ENCODE data around the gene WWOX.

The WWOX gene

DNA sequence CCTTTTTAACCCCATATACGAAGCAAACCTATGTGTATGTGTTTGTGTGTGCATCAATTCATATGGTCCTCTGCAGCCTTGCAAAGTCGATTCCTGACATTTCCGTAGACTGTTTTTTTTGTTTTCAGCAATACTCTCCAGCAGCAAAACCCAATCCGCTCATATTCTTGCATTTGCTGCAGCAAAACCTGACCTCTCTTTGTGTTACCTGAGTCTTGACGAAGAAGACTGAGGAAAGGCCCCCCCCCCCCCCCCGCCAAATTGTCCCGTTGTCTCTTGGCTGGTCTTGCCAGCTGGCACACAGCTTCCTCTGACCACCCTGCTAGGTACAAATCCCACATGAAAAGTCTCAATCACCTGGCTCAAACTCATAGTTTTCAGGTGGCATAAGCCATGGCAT is 494.7 kb downstream of the WWOX start:
- no peak for TF ChIP-seq EZH2 (IDR thresholded peaks at IDR 0.05; ENCODE audit: borderline replicate concordance, low read depth, low read length, severe bottlenecking)
- TF ChIP-seq, protein P1, sequence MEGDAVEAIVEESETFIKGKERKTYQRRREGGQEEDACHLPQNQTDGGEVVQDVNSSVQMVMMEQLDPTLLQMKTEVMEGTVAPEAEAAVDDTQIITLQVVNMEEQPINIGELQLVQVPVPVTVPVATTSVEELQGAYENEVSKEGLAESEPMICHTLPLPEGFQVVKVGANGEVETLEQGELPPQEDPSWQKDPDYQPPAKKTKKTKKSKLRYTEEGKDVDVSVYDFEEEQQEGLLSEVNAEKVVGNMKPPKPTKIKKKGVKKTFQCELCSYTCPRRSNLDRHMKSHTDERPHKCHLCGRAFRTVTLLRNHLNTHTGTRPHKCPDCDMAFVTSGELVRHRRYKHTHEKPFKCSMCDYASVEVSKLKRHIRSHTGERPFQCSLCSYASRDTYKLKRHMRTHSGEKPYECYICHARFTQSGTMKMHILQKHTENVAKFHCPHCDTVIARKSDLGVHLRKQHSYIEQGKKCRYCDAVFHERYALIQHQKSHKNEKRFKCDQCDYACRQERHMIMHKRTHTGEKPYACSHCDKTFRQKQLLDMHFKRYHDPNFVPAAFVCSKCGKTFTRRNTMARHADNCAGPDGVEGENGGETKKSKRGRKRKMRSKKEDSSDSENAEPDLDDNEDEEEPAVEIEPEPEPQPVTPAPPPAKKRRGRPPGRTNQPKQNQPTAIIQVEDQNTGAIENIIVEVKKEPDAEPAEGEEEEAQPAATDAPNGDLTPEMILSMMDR (IDR thresholded peaks at IDR 0.05; ENCODE audit: borderline replicate concordance, extremely low read depth, low read length, poor library complexity, severe bottlenecking), result no peak
- Histone ChIP-seq H3K4me2 (ENCODE audit: insufficient read depth, low read length) (no peak overlapping the region), H3K79me2 (ENCODE audit: insufficient read depth, low read length) (no peaks in the 10 kb centered on the region), H3K27me3 (ENCODE audit: insufficient read depth, low read length, poor library complexity) (no peaks in the 10 kb centered on the region), H4K20me1 (ENCODE audit: insufficient read depth, low read length) (no peaks in the 10 kb centered on the region), H3K36me3 (ENCODE audit: insufficient read depth, low read length) (no peaks in the 10 kb centered on the region), H3K27ac (ENCODE audit: low read length) (no peak overlapping the region), H3K4me3 (ENCODE audit: low read depth in 1 of 2, low read length in 2 of 2) (no peak overlapping the region), H3K9ac (ENCODE audit: low read depth, low read length) (no peak overlapping the region), H3K4me1 (ENCODE audit: insufficient read depth, low read length) (no peaks in the 10 kb centered on the region), H2AFZ (ENCODE audit: low read depth, low read length) (no peak overlapping the region), H3K9me3 (ENCODE audit: insufficient read depth, low read length, severe bottlenecking) (no peaks in the 10 kb centered on the region)
- DNase-seq (no peak), ATAC-seq (ENCODE audit: insufficient read depth, low read depth) (no peak)

DNA sequence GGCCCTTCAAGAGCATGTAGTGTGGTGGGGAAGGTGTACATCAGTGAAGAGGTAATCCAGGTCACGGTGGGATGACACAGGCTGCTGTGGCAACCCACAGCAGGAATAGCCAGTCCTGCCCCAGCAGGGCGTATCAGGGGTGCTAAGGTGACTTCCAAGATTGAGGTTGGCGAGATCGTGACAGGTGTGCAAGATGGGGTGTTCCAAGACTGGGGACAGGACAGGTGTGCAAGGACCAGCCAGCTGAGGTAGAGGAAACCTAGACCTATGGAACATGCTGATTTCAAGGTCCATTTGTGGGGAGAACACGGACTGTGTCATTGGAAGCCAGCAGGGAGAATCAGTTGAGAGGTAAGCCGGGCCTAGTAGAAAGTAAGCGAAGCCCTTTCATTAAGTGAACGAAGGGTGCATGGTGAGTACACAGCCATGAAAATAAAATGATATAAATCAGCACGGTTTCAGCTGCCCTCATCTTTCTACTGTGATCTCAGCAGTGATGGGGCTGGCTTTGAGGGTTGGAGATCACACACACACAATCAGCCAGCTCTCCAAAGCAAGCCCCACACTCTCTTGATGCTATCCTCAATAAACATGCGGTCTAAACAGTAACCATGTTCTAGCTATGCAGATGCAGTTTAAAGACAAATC is 497.0 kb downstream of the WWOX start:
- no peak overlapping the region for H3K4me2 ChIP-seq (ENCODE audit: insufficient read depth, low read length)
- no peak overlapping the region for H3K9ac ChIP-seq (ENCODE audit: low read depth, low read length)
- DNase-seq (no peak), ATAC-seq (ENCODE audit: insufficient read depth, low read depth) (no peak)
- no peaks in the 10 kb centered on the region for H3K36me3 ChIP-seq (ENCODE audit: insufficient read depth, low read length)
- no peaks in the 10 kb centered on the region for H3K79me2 ChIP-seq (ENCODE audit: insufficient read depth, low read length)
- H3K27me3 ChIP-seq (ENCODE audit: insufficient read depth, low read length, poor library complexity), result no peaks in the 10 kb centered on the region
- H2AFZ ChIP-seq (ENCODE audit: low read depth, low read length), result no peak overlapping the region
- H3K9me3 ChIP-seq (ENCODE audit: insufficient read depth, low read length, severe bottlenecking), result no peaks in the 10 kb centered on the region
- TF ChIP-seq EZH2 (IDR thresholded peaks at IDR 0.05; ENCODE audit: borderline replicate concordance, low read depth, low read length, severe bottlenecking), result no peak
- TF ChIP-seq, protein P1 (IDR thresholded peaks at IDR 0.05; ENCODE audit: borderline replicate concordance, extremely low read depth, low read length, poor library complexity, severe bottlenecking), result no peak
- no peaks in the 10 kb centered on the region for H4K20me1 ChIP-seq (ENCODE audit: insufficient read depth, low read length)
- no peak overlapping the region for H3K27ac ChIP-seq (ENCODE audit: low read length)
- no peak overlapping the region for H3K4me3 ChIP-seq (ENCODE audit: low read depth in 1 of 2, low read length in 2 of 2)
- H3K4me1 ChIP-seq (ENCODE audit: insufficient read depth, low read length), result no peaks in the 10 kb centered on the region

DNA sequence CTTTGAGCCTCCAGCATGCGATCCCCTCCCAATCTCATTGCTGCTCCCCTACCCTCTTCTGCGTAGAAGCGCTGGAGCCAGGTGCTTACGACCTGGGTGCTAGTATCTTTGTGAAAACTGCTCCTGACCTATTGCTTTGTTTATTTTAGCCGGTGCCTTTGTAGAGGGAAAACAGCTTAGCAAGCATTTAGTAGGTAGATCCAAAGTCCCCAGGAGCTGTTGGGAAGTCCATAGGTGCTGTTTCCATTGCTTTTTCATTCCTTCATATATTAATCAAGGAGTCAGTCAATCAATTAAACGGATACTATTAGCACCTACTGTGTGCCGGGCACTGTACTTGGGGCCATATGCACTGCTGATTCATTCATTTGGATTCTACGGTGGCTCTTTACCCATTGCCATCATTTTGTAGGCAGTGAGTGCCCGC is 497.6 kb downstream of the WWOX start:
- no peak for DNase-seq
- no peaks in the 10 kb centered on the region for H3K27me3 ChIP-seq (ENCODE audit: insufficient read depth, low read length, poor library complexity)
- H3K9ac ChIP-seq (ENCODE audit: low read depth, low read length), result no peak overlapping the region

More for the DNA sequence above, 497.6 kb downstream of the WWOX start:
- Histone ChIP-seq H3K79me2 (ENCODE audit: insufficient read depth, low read length) (no peaks in the 10 kb centered on the region), H3K36me3 (ENCODE audit: insufficient read depth, low read length) (no peaks in the 10 kb centered on the region), H4K20me1 (ENCODE audit: insufficient read depth, low read length) (no peaks in the 10 kb centered on the region), H2AFZ (ENCODE audit: low read depth, low read length) (no peak overlapping the region), H3K4me3 (ENCODE audit: low read depth in 1 of 2, low read length in 2 of 2) (no peak overlapping the region), H3K4me1 (ENCODE audit: insufficient read depth, low read length) (no peaks in the 10 kb centered on the region), H3K9me3 (ENCODE audit: insufficient read depth, low read length, severe bottlenecking) (no peaks in the 10 kb centered on the region), H3K27ac (ENCODE audit: low read length) (no peak overlapping the region), H3K4me2 (ENCODE audit: insufficient read depth, low read length) (no peak overlapping the region)
- no peak for ATAC-seq (ENCODE audit: insufficient read depth, low read depth)
- no peak for TF ChIP-seq EZH2 (IDR thresholded peaks at IDR 0.05; ENCODE audit: borderline replicate concordance, low read depth, low read length, severe bottlenecking)
- TF ChIP-seq, protein P1 (IDR thresholded peaks at IDR 0.05; ENCODE audit: borderline replicate concordance, extremely low read depth, low read length, poor library complexity, severe bottlenecking), result no peak
